Activated effector memory CD4-positive, alpha-beta T cell treated with anti-CD3 and anti-CD28 coated beads, Interleukin-2, amount 50 U/mL, for 16 hours (primary cell): Measurements from ENCODE around the gene ORM1.
"Not testable (repeated sequence)": the region's sequence is repeated elsewhere in the genome, so short reads cannot be mapped to it uniquely, and the experiment has no call there.

Source experiments
- DNase-seq: peaks from one replicate; pipeline ENCODE4 v3.0.0-alpha.2; 2020

Gene ORM1

DNA sequence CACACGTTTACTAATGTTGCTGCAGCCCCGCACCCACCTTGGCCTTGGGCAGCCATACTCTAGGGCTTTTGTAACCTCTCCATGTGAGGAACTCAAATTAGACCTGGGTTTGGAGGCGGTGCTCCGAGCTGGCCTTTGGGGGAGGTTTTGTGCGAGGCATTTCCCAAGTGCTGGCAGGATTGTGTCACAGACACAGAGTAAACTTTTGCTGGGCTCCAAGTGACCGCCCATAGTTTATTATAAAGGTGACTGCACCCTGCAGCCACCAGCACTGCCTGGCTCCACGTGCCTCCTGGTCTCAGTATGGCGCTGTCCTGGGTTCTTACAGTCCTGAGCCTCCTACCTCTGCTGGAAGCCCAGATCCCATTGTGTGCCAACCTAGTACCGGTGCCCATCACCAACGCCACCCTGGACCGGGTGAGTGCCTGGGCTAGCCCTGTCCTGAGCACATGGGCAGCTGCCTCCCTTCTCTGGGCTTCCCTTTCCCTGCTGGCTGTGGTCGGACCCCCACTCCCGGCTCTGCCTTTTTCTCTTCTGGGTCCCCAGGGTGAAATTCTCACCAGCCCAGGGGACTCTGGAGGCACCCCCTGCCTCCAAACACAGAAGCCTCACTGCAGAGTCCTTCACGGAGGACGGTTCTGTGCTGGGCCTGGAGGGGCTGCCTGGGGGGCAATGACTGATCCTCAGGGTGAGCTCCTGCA, at the start of gene ORM1:
ORM1 (plus strand) TSS at position 268 of the 701 bp plus-strand sequence; CDS start at position 304, 36 bp downstream.
- not testable (repeated sequence) for DNase-seq

DNA sequence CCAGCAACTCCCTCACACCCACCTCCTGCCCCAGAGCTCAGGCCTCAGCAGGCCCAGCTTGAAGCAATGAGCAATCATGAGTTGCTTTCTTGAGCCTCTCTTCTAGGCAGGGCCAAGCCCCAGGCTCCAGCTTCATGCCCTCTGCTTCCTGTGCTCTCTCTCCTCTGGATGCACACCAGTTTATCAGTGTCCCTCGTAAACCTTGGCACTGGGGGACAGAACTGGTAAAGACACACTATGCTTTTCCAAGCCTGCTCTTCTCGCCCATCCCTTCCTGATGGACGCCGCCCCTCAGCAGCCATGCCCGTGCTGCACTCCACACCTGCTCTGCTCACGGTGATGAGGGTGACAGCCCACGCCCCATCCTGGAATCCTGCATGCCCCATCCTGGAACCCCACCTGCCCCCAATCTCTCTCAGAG, 49.4 kb upstream of the ORM1 start:
- peak; percentile 38 for DNase-seq

DNA sequence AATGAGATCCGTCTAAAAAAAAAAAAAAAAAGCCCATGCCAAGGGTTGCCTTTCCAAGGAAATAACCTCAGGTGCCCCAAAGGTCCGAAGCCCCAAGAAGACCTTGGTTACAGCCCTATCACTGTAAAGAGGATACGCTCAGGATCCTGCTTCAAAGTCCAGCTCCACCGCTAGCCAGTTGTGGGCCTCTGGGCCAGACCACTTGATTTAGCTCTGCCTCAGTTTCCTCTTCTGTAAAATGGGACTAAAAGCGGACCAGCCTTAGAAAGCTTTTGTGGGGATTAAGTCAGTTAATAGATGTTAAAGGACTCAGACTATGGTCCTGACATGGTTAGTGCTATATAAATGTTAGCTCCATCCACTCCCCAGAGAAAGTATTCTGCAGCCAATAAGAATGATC, 48.7 kb upstream of the ORM1 start:
- peak; percentile 25 for DNase-seq

DNA sequence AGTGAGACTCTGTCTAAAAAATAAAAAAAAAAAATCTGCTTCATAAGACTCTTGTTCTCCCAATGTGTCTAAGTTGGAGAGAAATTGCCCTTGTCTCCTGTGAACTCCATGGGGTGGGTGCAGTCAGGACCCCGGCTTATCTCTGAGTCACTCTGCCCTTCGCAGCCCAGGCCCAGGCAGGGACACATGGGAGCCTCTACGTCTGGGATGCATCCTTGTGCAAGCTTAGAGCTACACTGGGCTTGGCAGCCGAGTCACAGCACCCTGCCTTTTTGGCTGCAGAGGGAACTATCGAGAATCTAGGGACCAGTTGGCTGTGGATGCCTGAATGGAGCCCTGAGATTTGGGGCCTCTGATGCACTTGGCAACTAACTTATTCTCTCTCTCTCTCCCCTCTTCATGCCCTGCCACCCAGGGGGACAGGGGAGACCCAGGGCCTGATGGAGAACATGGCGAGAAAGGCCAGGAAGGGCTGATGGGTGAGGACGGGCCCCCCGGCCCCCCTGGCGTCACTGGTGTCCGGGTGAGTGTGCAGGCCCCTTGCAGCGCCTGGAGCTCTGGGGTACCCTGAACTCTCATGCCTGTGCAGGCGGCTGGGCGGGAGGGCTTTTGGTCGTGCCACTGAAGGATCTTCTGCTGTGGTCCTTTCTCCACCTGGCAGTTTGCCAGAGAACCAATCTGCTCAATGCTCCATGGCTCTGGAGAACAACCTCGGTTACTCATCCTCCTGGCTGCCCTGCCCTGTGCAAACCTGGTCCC, 47.5 kb upstream of the ORM1 start:
- DNase-seq, result peak; percentile 58

DNA sequence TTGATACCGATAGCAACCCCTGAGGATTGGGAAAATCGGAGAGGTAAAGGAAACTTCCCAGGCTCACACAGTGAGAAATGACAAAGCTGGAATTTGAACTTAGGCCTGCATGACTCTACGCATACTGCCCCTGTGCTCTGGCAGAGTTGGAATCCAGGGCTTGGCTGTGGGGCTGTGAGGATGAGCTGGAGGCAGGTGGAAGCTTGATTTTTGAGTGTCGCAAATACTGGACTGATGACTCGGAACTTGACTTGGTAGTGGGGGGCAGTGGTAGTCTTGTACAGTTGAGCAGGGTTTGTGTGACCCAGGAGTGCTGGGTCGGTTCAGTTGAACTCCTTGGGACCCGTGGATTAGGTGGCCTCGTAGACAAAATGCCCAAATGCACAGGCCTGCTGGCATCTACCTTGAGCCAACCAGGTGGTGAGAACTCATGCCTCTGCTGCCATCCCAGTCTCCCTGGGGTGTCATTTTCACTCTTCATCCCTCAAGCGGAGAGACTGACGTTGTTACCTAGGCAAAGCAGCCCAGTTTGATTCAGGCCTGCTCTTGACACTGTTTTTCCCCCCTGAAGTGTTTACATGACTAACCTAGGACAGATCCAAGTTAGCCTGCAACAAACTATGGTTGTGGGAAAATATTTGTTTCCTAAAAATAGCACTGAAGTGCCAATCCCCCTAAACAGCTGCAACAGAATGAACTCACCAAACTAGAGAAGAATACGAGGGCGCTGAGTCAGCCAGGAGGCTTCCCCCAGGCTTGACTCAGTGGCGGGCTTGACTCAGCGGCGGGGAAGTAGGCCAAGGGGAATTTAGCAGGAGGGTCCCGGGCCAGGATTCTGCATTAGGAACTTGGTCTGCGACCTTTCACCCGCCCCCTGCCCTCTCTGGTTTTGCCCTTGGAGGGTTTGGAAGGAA, 45.7 kb upstream of the ORM1 start:
- DNase-seq, result peak; percentile 47

DNA sequence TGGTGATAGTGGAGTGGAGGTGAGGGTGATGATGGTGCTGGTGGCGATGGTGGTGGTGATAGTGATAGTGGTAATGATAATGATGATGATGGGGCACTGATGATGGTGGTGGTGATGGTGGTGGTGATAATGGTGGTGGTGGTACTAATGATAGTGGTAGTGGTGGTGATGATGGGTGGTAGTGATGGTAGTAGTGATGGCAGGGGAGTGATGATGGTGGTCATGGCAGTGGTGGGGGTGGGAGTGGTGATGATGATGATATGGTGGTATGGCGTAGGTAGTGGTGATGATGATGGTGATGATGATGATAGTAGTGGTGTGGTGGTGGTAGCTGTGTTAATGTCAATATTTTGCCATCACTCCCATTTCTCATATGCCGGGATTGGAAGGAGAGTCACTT, 44.5 kb upstream of the ORM1 start:
- DNase-seq, result peak; percentile 14

DNA sequence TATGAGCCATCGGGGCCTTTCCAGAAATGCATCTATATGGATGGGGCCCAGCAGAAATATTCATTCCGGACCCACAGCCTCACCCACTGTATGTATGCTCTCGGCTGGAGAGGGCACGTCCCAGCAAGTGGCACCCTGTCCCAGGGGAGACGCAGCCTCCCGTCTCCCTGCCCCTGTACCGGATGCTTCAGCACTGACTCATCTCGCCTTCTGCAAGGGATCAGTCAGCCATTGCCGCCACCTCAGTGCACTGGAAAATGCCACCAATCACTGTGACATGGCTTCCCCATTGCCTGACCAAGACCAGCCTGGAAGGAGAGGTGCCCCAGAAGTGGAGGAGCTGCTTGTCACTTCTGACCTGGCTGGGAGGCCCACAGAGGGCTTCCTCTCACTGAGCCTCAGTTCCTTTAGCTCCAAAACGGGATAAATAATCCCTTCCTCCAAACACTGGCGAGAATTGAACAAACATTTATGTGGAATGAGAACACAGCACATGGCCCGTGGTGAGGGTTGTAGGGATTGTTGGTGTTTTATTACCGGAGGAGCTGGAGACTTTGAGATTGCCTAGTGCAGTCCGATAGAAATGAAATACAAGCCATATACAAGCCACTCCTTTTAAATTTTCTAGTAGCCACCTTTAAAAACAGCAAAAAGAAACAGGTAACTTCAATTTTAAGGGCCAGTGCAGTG, 43.9 kb upstream of the ORM1 start:
- peak; percentile 45 for DNase-seq

DNA sequence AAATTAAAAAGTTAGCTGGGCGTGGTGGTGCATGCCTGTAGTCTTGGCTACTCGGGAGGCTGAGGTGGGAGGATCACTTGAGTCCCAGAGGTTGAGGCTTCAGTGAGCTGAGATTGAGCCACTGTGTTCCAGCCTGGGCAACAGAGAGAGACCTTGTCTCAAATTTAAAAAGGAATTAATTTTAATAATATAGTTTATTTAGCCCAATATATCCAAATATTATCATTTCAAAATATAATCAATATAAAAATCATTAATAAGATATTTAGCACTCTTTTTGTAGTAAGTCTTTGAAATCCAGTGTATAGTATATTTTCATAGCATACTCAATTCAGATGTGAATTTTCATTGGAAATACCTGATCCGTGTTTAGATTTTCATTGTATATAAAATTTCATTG, 43.2 kb upstream of the ORM1 start:
- DNase-seq, result peak; percentile 21

DNA sequence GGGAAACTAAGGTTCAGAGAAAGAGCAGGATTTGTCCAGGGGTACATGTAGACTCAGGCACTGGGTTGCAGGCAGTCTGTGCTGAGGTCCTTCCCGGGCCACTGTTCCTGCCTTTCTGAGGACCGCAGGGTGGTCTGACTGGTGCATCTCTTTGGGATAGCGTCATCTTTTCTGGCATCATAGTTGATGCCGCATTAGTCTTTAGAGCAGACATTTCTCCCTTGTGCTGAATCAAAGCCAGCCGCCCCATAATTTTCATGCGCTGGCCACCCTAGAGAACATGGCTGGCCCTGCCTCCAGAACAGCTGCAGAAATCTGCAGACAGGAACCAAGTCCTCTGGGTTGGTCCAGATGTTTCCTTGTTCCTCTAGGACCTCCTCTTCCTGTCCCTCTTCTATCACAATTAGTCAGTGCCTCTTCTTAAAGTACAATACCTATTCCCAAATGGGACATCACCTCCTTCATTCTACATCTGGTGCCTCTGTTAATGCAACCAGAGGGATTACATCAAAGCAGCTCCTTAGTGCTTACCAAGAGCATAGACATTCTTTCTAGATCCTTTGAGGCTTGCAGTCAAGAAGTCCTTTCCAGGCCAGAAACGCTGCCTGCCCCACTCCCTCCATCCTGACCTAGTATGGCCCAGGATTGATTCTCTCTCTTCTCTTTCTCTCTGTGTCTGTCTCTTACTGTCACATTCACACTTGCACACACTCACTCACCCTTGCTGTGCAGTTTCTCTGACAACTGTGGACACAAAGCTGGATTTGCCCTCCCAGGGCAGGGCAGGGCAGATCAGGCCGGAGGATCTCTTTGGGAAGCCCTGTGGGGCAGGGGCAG, 42.0 kb upstream of the ORM1 start:
- peak; percentile 10 for DNase-seq

DNA sequence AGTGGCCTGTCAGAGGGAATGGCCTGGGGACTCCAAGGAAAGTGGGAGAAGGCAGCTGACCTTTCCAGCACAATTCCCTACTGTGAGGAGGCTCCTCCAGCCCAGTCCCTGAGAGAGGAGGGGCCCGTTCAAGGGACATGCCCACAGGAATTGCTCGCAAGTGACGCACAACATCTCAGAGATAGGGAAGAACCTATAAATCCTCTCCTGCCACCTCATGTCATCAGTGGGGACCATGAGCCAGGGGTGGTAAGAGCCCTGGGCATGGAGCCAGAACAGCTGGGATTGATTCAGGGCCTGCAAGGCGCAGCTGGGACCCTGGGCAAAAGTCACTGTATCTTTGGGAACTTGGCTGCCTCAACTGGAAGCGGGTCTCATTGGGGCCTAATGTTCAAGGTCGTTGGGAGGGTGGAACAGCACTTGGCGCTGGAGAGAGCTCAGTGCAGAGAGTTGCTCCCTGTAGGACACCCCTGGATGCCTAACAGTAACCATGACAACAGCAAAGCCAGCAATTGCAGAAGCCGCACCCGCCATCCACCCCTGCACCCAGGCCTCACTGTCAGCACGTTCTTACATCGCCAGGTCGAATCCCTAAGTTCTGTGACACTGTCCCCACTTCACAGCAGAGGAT, 41.3 kb upstream of the ORM1 start:
- peak; percentile 50 for DNase-seq

DNA sequence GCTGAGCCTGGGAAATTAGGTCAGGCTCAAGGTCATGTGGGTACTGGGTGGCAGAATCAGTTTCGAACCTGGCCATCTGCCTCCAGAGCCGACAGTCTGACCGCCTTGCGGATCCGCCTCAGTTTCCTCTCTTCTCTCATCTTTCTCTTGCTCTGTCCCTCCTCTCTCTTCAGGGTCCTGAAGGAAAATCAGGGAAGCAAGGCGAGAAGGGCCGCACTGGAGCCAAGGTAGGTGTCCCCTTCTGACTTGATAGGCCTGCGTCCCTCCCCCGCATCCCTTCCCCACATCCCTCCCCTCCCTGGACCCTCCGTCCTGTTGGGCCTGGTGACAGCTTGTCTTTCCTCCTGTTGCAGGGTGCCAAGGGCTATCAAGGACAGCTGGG, 40.8 kb upstream of the ORM1 start:
- peak; percentile 36 for DNase-seq

DNA sequence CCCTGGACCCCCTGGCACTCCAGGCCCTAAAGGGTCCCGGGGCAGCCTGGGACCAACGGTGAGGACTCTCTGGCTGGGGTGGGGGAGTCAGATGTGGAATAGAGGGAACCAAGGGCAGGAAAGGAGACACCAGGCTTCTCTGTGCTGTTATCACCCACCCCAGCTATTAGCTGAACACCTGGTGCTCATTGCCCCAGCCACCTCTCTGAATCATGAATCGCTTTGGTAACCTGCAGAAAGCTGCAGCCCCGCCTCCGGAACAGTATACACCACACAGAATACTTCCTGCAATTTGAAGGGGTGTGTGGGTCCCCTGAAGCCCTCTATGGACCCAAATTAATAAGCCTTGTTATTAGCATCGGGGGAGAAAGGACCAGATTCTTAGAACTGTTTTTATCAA, 40.4 kb upstream of the ORM1 start:
- DNase-seq, result no peak

DNA sequence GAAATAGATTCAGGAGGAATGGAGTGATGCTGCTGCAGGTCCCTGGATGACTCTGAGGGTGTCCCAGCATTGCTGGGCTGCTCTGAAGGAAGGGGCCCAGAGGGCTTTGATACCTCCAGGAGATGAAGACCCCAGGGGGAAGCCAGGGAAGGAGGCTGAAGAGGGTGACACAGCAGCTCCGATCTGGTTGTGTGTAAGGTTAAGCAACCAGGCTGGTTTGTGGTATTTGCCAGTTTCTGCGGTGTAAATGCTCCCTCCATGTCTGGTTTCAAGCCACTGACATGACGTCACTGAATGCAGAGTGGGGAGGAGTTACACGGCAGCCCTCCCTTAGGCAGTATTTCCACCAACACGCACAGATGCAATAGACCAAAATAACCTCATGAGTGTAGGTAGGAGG, 40.0 kb upstream of the ORM1 start:
- peak; percentile 54 for DNase-seq

DNA sequence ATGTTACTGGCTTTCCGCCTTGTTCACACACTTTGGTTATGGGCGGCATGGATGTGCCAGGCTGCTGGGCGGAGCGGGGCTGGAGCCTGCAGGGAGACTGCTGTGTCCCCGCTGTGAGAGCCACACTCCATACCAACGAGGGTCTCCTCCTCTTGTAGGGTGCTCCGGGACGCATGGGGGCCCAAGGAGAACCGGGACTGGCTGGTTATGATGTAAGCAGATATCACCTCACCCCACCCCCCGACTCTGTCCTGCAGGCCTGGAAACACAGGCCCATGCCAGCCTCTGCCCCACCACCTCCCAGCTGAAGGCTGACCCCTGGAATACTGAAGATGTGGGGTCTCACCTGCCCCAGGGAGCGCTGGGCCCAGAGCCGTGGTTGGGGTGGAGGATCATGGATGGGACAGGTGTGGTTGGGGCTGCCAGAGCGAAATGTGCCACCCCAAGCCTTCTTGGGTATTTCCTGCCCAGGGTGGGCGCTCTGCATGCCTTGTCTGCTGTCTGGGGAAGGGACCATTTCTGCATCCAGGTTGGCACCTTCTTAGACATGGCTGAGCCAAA, 39.3 kb upstream of the ORM1 start:
- DNase-seq, result peak; percentile 52

DNA sequence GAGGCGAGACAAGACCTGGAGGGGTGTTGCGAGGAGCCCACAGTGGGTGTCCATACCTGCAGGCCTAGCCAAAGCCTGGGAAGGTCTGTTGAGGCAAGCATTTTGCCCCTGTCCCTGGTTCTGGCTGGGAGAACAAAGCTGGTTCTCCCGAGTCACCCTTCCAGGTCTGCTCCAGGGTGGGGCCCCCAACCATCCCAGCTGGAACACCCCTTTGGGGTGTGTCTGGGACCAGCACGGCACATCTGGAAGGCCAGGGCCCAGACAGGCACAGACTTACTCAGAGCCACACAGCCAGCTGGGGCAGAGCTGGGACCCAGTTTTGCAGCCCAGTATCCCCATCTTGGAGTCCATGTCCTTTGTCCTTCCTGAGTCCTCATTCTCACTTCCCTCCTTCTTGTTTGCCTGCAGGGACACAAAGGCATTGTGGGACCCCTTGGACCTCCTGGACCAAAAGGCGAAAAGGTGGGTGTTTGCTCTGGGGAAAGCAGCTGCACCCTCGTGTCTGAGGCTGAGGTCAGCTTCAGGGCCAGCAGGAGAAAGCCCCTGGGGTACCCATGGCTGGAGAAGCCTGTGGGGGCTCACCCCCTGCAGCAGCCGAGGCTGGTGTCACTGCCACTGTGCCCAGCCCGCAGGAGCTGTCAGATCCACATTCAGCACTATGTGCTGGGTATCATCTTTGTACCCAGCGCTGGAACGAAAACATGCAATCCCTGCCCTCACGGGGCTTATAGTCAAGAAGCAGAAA, 38.4 kb upstream of the ORM1 start:
- peak; percentile 47 for DNase-seq

DNA sequence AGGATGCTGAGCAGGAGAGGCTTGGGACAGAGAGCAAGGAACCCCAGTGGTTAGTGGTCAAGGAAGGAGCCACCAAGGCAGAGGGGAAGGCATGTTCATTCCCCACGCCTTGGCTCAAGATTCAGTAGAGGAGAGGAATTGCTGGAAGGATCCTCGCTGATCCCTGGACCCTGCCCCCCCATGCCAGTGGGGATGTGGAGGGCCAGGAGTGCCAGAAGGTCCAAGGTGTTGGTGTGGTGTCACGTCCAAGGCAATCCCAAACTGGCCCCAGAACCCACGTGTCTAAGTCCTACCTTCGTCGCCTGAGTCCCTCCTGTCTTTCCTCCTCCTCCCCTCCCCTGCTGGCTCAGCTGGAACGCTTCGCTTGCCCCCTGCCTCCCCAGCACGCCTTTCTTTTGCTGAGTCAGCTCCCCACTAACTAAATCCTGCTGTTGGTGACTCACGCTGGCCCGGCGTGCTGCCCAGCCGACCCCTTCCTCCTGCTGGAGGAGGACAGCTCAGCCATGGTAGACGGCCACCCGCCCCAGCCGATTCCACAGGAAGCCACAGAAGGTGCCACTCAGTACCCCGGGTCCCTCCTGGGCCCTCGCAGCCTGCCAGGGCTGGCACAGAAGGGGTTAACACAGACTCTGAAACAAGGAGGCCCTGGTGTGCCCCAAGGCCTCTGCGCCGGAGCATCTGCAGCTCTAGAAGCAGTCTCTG, 37.6 kb upstream of the ORM1 start:
- peak; percentile 39 for DNase-seq

DNA sequence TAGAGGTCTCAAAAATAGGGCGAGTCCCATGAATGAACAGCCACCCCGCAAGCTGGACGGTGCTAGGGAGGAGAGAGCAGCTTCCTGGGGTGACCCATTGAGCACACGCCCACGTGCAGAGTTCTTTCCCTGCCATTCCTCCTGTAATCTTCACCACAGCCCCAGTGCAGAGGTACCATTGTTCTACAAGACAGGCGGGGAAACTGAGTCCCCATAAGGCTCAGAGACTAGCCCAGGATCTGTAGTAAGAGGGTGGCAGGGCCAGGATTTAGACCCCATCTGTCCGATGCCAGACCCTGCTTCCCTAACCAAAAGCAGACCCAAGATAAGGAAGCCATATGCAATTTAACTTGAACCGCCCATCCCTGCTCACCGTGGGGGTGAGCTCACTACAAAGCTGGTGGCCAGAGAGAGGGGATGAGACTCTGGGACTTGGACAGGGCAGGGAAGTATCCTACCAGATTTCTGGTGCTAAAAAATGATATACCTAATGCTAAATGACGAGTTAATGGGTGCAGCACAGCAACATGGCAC, 36.7 kb upstream of the ORM1 start:
- no peak for DNase-seq

DNA sequence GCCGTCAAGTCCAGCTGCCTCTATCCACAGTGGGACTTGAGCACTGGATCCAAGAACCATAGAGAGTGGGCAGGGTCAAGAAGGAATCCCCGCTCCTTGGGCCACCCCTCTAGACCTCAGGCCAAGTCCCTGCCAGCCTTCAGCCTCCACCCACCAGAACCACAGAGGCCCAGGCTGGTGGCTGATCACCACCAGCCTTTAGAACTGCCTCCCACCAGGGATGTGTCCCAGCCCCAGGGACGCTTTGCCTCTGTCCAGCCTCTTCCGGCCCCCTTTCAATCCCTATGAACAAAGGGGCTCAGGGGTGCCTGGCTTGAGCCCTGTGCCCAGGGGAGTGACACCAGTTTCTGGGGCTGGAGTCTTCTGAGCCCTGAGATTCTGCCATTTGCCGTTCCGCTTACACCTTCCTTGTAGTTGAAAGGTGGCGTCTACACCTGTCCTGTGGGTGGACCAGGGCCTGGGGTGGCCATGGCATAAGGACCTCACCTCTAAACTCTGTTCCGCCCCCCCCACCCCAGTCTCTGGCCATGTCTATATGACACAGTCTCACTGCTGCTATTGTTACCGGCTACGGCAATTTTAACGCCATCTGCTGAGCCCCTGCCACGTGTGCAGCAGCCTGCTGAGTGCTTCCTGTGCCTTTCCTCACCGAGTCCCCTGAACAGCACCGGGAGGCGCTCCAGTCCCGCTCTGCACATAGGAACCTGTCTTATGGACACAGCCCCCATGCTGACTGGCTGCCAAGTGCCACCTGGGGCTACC, 35.7 kb upstream of the ORM1 start:
- peak; percentile 41 for DNase-seq
